Vagina (tissue), 2 donors: Measurements from ENCODE around the gene ALDH9A1. TPM values are rescaled to one million over a fixed set of nuclear protein-coding genes. Genes with fewer than 3 reads are reported as not detected.

Experiments used
- DNase-seq, 2 donors: peaks; one replicate each; pipeline ENCODE4 v3.0.0-alpha.2; 2017; ENCODE audit errors: extremely low spot score in 2 of 2
- H3K27ac ChIP-seq: fragments of 200-600 bp; sonication (generic); one replicate; pipeline ENCODE4 v1.5.1; 2019
- H3K27me3 ChIP-seq: fragments of 200-600 bp; sonication (generic); one replicate; pipeline ENCODE4 v1.5.1; 2019
- H3K36me3 ChIP-seq, 2 donors: fragments of 200-600 bp; sonication (generic); one replicate each; pipeline ENCODE4 v1.5.1; 2017 to 2019
- H3K4me1 ChIP-seq: fragments of 200-600 bp; sonication (generic); one replicate; pipeline ENCODE4 v1.5.1; 2019
- H3K4me3 ChIP-seq, 2 donors: fragments of 200-600 bp; sonication (generic); 1 replicate in 1 of 2; 2 replicates in 1 of 2; pipeline ENCODE4 v1.5.1; 2016 to 2019
- H3K9me3 ChIP-seq: fragments of 200-600 bp; sonication (generic); one replicate; pipeline ENCODE4 v1.5.1; 2019
- POLR2A ChIP-seq, 2 donors: fragments of 450-650 bp; IDR thresholded peaks; one replicate each; pipeline ENCODE4 v1.6.1; 2017; ENCODE audit warnings: antibody characterized with exemption in 2 of 2, mild to moderate bottlenecking in 2 of 2, moderate library complexity in 2 of 2
- POLR2AphosphoS5 ChIP-seq, 2 donors: sonication (generic); formaldehyde crosslinking; IDR thresholded peaks; one replicate each; pipeline ENCODE4 v1.9.0; 2017; ENCODE audit warnings: antibody characterized with exemption in 2 of 2, mild to moderate bottlenecking in 2 of 2, low read depth in 1 of 2; ENCODE audit not compliant: insufficient read depth in 1 of 2
- intact Hi-C: fragments of 100-400 bp; cut with DNase I; formaldehyde crosslinking; loops from one replicate; pipeline ENCODE4 v1.15.1; 2023
- total RNA-seq: library from RNA; depleted of rRNA; stranded (reverse); fragments of >200 nt; gene quantifications from one replicate; pipeline ENCODE4 v1.2.3, GENCODE V29; 2016
- TF ChIP-seq, protein P1 (sequence below), 3 experiments: fragments of 450-650 bp in 2 of 3; fragments of 200-600 bp in 1 of 3; sonication (generic) in 1 of 3; IDR thresholded peaks; one replicate each; pipeline ENCODE4 v1.5.1; 2017 to 2019; ENCODE audit warnings: antibody characterized with exemption in 3 of 3, mild to moderate bottlenecking in 2 of 3, moderate library complexity in 2 of 3

Gene ALDH9A1
- total RNA-seq, 1 donor from 2014 or later: 57.5 TPM

DNA sequence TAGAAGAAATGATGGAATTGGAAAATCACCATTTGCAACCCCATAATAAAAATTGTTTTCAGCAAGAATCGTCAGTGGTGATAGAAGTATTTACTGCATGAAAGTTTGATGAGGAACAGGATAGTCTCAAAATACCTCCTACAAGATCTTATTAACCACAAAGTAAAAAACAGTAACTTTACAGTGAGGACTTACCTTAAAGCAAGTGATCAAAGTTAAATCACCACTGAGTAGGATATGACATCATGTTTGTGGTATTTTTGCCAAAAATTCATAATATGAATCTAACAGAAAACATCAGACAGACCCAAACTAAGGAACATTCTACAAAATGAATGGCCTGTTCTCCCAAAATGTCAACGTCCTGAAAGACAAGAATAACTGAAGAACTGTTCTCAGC, 19.9 kb downstream of the ALDH9A1 start:
- intact Hi-C loops: no loop called here
- H3K9me3 ChIP-seq: no peaks in the 10 kb centered on the region
- H3K4me3 ChIP-seq: no peak overlapping the region
- no peak for DNase-seq
- no peaks in the 10 kb centered on the region for H3K27me3 ChIP-seq
- H3K36me3 ChIP-seq: peaks cover 0 to 66% of the 10 kb centered on the region in 2 donors
- no peak overlapping the region for H3K27ac ChIP-seq
- TF ChIP-seq, protein P1, sequence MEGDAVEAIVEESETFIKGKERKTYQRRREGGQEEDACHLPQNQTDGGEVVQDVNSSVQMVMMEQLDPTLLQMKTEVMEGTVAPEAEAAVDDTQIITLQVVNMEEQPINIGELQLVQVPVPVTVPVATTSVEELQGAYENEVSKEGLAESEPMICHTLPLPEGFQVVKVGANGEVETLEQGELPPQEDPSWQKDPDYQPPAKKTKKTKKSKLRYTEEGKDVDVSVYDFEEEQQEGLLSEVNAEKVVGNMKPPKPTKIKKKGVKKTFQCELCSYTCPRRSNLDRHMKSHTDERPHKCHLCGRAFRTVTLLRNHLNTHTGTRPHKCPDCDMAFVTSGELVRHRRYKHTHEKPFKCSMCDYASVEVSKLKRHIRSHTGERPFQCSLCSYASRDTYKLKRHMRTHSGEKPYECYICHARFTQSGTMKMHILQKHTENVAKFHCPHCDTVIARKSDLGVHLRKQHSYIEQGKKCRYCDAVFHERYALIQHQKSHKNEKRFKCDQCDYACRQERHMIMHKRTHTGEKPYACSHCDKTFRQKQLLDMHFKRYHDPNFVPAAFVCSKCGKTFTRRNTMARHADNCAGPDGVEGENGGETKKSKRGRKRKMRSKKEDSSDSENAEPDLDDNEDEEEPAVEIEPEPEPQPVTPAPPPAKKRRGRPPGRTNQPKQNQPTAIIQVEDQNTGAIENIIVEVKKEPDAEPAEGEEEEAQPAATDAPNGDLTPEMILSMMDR (IDR thresholded peaks at IDR 0.05): no peak
- no peak for TF ChIP-seq POLR2AphosphoS5 (IDR thresholded peaks at IDR 0.05; ENCODE audit: insufficient read depth in 1 of 2, low read depth in 1 of 2)
- TF ChIP-seq POLR2A (IDR thresholded peaks at IDR 0.05): no peak
- H3K4me1 ChIP-seq: peaks cover 5% of the 10 kb centered on the region

DNA sequence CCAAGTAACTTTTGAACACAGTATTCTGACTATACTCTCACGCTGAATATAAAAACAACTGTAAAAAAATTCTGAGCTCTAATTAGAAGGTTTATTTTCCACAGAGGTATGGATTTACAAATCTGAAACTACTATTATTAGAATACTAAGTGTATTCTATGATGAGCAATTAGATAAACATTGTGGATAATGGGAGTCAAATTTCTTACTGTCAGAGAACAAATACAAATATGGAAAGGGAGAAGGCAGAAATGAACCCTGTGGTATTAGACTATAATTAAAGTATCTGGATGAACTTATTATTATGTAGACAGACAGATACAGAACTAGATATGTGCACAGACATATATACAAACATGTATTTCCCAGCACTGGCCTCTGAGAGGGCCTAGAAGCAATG, 22.6 kb downstream of the ALDH9A1 start:
- H3K4me1 ChIP-seq: no peaks in the 10 kb centered on the region
- H3K27ac ChIP-seq: no peak overlapping the region
- H3K9me3 ChIP-seq: no peaks in the 10 kb centered on the region
- no peak overlapping the region for H3K4me3 ChIP-seq
- no peaks in the 10 kb centered on the region for H3K27me3 ChIP-seq
- no peak for DNase-seq
- peaks cover 0 to 53% of the 10 kb centered on the region in 2 donors for H3K36me3 ChIP-seq
- intact Hi-C loops: no loop called here
- TF ChIP-seq POLR2A (IDR thresholded peaks at IDR 0.05) (no peak), POLR2AphosphoS5 (IDR thresholded peaks at IDR 0.05; ENCODE audit: insufficient read depth in 1 of 2, low read depth in 1 of 2) (no peak)
- TF ChIP-seq, protein P1 (IDR thresholded peaks at IDR 0.05): no peak

DNA sequence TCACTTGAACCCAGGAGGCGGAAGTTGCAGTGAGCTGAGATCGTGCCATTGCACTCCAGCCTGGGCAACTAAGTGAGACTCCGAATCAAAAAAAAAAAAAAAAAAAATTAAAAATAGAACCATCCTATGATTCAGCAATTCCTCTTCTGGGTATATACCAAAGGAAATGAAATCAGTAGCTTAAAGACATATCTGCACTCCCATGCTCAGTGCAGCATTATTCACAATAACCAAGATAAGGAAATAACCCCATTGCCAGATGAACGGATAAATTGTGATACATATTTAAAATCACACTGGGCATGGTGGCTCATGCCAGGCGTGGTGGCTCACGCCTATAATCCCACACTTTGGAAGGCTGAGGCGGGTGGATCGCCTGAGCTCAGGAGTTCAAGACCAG, 23.8 kb downstream of the ALDH9A1 start:
- H3K9me3 ChIP-seq: no peaks in the 10 kb centered on the region
- H3K27me3 ChIP-seq: no peaks in the 10 kb centered on the region
- H3K4me1 ChIP-seq: no peaks in the 10 kb centered on the region
- intact Hi-C loops: no loop called here
- DNase-seq: no peak
- no peak overlapping the region for H3K27ac ChIP-seq
- TF ChIP-seq, protein P1 (IDR thresholded peaks at IDR 0.05): no peak
- TF ChIP-seq POLR2A (IDR thresholded peaks at IDR 0.05): no peak
- no peak for TF ChIP-seq POLR2AphosphoS5 (IDR thresholded peaks at IDR 0.05; ENCODE audit: insufficient read depth in 1 of 2, low read depth in 1 of 2)
- H3K4me3 ChIP-seq: no peak overlapping the region
- H3K36me3 ChIP-seq: peaks cover 0 to 42% of the 10 kb centered on the region in 2 donors

DNA sequence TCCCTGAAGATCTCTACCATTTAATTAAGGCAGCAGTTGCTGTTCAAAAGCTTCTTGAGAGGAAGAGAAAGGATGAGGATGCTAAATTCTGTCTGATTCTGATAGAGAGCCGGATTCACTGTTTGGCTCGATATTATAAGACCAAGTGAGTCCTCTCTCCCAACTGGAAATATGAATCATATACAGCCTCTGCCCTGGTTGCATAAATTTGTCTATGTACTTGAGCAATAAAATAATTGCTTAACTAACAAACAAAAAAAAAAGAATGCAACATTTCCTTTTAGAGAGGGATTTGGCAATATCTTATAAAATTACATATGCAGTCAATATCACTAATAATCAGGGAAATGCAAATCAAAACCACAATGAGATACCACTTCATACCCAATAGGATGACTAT, 26.8 kb downstream of the ALDH9A1 start:
- DNase-seq: no peak
- intact Hi-C loops: no loop called here
- H3K36me3 ChIP-seq: peaks cover 0 to 47% of the 10 kb centered on the region in 2 donors

DNA sequence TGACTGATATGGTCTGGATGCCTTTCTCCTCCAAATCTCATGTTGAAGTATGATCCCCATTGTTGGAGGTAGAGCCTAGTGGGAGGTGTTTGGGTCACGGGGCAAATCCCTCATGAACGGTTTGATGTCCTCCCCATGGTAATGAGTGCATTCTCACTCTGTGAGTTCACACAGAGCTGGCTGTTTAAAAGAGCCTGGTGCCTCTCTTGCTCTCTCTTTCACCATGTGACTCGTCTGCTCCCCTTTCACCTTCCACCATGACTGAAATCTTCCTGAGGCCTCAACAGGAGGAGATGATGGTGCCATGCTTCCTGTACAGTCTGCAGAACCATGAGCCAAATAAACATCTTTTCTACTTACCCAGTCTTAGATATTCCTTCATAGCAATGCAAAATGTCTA, 30.2 kb downstream of the ALDH9A1 start:
- peaks cover 0 to 71% of the 10 kb centered on the region in 2 donors for H3K36me3 ChIP-seq
- no peaks in the 10 kb centered on the region for H3K4me1 ChIP-seq
- H3K27ac ChIP-seq: no peak overlapping the region
- intact Hi-C loops: no loop called here
- no peak for TF ChIP-seq POLR2AphosphoS5 (IDR thresholded peaks at IDR 0.05; ENCODE audit: insufficient read depth in 1 of 2, low read depth in 1 of 2)
- no peak for TF ChIP-seq POLR2A (IDR thresholded peaks at IDR 0.05)
- no peak overlapping the region for H3K4me3 ChIP-seq
- DNase-seq: no peak
- H3K9me3 ChIP-seq: no peaks in the 10 kb centered on the region
- no peaks in the 10 kb centered on the region for H3K27me3 ChIP-seq

More for the DNA sequence above, 26.8 kb downstream of the ALDH9A1 start:
- no peak overlapping the region for H3K4me3 ChIP-seq
- no peaks in the 10 kb centered on the region for H3K9me3 ChIP-seq
- TF ChIP-seq POLR2AphosphoS5 (IDR thresholded peaks at IDR 0.05; ENCODE audit: insufficient read depth in 1 of 2, low read depth in 1 of 2): no peak
- TF ChIP-seq, protein P1 (IDR thresholded peaks at IDR 0.05): no peak
- no peaks in the 10 kb centered on the region for H3K4me1 ChIP-seq
- H3K27ac ChIP-seq: no peak overlapping the region
- H3K27me3 ChIP-seq: no peaks in the 10 kb centered on the region
